A549 treated with CORT108297 at 1 μM for 4 hours (cell line): Measurements from ENCODE around the gene CHAC1. TPM values are rescaled to one million over a fixed set of nuclear protein-coding genes. Genes with fewer than 3 reads are reported as not detected.

Source experiments
- total RNA-seq: library from RNA; stranded (reverse); fragments of 200-300 nt; extraction: Qiagen RNA extraction; gene quantifications from 5 replicates; pipeline ENCODE4 v1.2.3, GENCODE V29; 2022

Gene CHAC1, protein sequence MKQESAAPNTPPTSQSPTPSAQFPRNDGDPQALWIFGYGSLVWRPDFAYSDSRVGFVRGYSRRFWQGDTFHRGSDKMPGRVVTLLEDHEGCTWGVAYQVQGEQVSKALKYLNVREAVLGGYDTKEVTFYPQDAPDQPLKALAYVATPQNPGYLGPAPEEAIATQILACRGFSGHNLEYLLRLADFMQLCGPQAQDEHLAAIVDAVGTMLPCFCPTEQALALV
- total RNA-seq: 3.1 to 9.5 TPM (median 5.5 TPM) in 5 replicates

DNA sequence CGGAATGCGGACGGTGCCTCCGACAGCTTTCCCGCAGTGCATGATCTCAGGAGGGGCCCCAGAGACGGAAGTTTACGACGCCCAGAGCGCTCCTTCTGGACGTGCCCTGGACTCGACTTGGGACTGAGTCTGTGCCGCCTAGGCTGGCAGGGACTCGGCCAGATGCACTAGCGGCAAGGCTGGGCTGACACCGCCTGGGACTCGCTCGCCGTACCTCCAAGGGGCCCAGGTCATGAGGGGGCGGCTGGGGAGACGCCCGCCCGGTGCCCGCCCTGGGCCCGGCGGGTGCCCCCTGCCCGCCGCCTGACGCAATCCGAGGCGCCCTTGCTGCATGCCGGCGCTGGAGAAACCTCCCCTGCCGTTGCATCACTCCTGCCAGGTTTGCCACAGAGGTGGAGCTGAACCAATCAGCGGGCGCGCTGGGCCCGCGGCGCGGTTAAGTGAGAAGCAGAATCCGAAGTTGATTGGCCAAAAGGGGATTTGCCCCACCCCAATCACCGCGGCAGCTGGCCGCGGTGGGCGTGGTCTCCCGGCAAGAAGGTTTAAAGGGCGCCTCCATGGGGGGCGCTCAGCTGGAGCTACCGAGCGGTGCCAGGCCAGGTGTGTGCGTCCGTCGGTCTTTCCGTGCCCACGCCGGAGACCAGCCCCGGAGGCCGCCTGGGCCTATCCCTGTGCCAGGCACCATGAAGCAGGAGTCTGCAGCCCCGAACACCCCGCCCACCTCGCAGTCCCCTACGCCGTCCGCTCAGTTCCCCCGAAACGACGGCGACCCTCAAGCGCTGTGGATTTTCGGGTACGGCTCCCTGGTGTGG, at the start of gene CHAC1:
Gene CHAC1, plus strand, starts transcription at position 571 of the 812 bp plus-strand sequence. Its CDS starts 113 bp downstream, at position 684.

DNA sequence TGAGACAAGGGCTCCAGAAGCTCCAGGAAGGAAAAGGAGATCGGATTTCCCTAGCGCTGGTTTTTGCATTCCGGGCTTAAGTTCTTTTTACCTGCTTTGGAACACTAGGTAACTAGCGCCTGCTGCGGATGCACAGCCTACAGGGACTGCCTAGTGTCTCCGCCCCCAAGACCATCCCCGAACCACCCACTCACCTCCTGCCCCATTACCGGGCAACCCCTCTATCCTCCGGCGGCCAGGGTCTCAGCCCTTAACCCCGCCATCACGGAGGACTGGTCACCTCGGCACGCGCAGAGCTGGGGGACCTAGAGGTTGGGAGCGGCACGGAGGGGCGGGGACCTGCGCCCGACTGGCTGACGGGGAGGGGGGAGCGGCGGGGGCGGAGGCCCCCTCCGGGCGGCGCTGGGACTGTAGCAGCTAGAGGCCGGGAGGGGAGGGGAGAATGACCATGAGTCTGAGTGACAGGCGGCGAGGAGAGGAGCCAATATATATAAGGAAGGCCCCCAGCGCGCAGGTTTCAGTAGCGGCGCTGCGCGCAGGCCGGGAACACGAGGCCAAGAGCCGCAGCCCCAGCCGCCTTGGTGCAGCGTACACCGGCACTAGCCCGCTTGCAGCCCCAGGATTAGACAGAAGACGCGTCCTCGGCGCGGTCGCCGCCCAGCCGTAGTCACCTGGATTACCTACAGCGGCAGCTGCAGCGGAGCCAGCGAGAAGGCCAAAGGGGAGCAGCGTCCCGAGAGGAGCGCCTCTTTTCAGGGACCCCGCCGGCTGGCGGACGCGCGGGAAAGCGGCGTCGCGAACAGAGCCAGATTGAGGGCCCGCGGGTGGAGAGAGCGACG, 24.2 kb upstream of the CHAC1 start, which contains the start of gene DLL4:
Gene DLL4, plus strand, starts transcription at position 520 of the 839 bp plus-strand sequence. CDS start 329 bp downstream, outside the sequence.

Other genes with a start within 250 kb of the CHAC1 start
- gene RMDN3, start 198.2 kb upstream of the CHAC1 start, total RNA-seq: 22.5 to 24.4 TPM (median 23.3 TPM) in 5 replicates
- 7.7 to 9.7 TPM (median 8.8 TPM) in 5 replicates for gene GCHFR, start 189.4 kb upstream of the CHAC1 start, total RNA-seq
- 0.05 to 0.08 TPM (median 0.08 TPM) in 5 replicates for gene C15orf62, start 183.5 kb upstream of the CHAC1 start, total RNA-seq
- gene ZFYVE19, start 146.4 kb upstream of the CHAC1 start, total RNA-seq: 16.7 to 19.7 TPM (median 17.9 TPM) in 5 replicates
- 23.0 to 26.4 TPM (median 25.8 TPM) in 5 replicates for gene DNAJC17, start 146.0 kb upstream of the CHAC1 start, total RNA-seq
- gene PPP1R14D, start 124.8 kb upstream of the CHAC1 start, total RNA-seq: 0.10 to 0.28 TPM in 2 of 5 replicates, not detected in the others
- 0.85 to 1.0 TPM (median 0.88 TPM) in 5 replicates for gene SPINT1, start 109.4 kb upstream of the CHAC1 start, total RNA-seq
- gene RHOV, start 79.2 kb upstream of the CHAC1 start, total RNA-seq: 4.2 to 6.7 TPM (median 6.0 TPM) in 5 replicates
- 18.3 to 23.8 TPM (median 22.5 TPM) in 5 replicates for gene VPS18, start 59.0 kb upstream of the CHAC1 start, total RNA-seq
- gene DLL4, start 24.1 kb upstream of the CHAC1 start, total RNA-seq: 0.57 to 0.75 TPM (median 0.65 TPM) in 5 replicates
- gene INO80, start 162.8 kb downstream of the CHAC1 start, total RNA-seq: 13.0 to 14.2 TPM (median 13.7 TPM) in 5 replicates